G401.6 (cell line): ENCODE results near the gene AFF3.

Source experiments
- FAIRE-seq: peaks from 2 replicates; lab custom pipeline; 2012; peaks lifted over from hg19 to GRCh38; lab: Jason Lieb, UNC

Gene AFF3

GRCh38 chr2:100041385-100041784 is 101.0 kb downstream of the AFF3 start:
- FAIRE-seq, result no peak

DNA sequence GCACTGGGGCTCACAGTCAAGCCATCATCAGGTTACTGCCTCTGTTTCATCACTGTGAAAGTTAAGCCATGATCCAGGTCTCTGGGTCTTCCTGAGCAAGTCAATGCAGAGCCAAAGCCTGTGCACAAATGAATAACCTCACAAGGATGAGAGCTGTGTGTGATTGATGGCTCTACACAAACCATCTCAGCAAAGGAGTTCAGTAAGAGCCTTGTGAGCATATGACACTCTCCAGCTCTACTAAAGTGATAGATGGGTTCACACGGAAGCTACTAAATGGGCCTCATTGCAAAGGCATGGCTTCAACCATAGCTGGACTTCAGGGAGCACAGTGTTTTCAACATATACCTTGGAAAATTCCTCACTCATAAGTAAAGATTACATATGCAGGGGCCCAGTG is 101.5 kb downstream of the AFF3 start:
- no peak for FAIRE-seq

DNA sequence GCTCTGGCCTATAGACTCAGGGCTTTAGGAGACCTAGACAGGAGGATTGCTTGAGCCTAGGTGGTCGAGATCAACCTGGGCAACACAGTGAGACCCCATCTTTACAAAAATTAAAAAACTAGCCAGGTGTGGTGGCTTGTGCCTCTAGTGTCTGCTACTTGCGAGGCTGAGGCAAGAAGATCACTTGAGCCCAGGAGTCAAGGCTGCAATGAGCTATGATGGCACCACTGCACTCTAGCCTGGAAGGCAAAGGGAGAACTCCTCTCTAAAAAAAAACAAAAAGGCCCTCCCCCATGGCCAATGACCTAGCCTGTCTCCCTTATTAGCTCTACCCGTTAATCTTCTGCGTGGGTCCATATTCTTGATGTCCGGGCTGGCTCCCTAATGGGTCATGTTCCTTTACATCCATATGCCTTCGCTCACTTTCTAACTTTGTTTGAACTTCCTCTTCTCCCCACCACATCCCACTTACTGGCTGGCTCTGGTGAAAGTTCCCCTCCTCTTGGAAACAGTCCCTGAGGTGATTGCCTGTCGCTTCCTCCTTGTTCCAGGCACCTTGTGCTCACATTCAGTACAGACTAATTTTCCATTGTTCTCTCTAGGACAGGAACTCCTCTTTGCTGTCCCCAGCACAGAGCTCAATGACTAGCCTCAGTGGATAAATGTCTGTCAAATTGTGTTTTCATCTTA is 103.0 kb downstream of the AFF3 start:
- no peak for FAIRE-seq

GRCh38 chr2:100038011-100038410 is 104.4 kb downstream of the AFF3 start:
- FAIRE-seq, result no peak

DNA sequence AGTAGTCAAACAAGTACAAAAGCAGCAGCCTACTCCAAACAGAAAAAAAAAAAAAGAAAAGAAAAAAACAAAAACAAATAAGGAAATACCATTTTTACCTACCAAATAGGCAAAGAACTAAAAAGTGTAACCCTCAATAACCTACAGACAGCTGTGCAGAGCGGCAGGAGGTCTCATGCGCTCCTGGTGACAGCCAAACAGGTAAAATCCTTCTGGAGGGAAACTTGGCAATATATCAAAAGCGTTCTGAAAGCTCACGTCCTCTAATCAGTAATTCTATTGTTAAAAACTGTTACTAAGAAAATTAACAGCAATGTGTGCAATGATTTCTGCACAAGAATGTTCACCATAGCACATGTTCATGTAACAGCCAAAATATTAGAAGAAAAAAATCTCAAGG is 105.6 kb downstream of the AFF3 start:
- FAIRE-seq, result no peak

DNA sequence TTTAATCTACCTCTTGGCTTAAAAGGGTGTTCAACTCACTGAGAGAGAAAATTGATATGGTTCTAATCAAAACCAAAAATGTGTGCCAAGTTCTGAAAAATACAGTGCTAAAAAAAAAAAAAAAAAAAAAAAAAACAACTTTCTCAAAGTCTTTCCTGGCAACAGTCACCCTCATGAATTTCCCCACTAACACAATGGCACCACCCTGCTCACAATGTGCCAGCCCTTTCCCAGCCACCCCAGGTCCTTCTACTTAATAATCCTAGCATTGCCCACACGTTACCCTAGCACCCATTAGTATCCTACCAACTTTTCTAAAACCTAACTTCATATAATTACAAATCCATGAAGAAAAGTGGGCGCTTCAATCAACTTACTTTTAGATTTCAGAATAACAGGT is 106.4 kb downstream of the AFF3 start:
- FAIRE-seq, result no peak

- FAIRE-seq, result peak; percentile 63
Observed at GRCh38 chr2:100034431-100034830, 108.0 kb downstream of the AFF3 start.

GRCh38 chr2:100033976-100034375 is 108.4 kb downstream of the AFF3 start:
- FAIRE-seq, result no peak

DNA sequence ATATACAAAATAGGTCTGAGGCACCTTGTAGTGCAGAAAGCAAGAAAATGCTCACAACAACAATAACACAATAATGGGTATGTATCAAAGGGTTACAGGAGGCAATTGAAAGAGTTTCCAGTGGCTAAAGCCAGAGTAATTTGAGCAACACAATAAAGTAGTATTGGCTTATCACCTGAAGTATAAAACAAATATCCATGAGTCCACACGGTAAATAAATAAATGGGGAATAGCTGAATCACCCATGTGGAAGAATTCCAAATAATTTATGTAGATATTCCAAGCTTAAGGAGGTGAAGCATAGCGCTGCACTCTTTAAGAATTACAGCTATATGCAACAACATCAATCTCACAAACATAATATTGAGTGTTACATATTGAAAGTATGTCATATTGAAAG is 110.8 kb downstream of the AFF3 start:
- FAIRE-seq, result no peak

DNA sequence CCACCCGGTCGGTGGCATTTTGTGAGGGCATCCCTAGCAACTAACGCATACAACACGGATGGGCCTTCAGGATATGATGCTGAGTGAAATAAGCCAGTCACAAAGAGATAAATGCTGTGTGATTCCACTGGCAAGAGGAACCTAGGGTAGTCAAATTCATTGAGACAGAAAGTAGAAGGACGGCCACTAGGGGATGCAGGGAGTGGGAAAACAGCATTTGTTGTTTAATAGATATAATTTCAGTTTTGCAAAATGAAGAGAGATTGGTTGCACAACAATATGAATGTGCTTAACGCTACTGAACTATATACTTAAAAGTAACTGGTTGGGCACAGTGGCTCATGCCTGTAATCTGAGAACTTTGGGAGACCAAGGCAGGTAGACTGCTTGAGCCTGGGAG is 112.9 kb downstream of the AFF3 start:
- no peak for FAIRE-seq

DNA sequence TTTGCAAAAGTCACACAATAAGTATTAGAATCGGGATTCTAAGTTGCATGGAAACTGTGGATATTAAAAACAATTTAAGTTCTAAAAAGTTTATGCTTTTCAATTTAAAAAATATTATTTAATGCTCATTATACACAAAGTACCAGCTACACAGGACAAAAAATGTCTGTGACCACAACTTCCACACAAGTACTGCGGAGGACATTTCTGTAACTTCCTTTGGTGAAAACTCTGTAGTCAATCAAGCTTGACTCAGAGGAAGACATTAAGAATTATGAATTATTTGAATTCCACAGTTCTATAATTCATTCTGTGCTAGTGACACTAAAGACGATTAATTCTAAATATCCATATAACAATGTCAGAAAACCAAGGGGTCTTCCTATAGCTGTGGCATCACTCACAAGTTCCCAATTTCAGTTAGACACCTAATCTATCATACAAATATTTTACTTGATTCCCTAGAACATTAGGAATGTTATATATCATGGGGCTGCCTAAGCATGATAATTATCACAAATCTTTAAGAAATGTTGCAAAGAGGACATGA is 120.5 kb downstream of the AFF3 start:
- no peak for FAIRE-seq

DNA sequence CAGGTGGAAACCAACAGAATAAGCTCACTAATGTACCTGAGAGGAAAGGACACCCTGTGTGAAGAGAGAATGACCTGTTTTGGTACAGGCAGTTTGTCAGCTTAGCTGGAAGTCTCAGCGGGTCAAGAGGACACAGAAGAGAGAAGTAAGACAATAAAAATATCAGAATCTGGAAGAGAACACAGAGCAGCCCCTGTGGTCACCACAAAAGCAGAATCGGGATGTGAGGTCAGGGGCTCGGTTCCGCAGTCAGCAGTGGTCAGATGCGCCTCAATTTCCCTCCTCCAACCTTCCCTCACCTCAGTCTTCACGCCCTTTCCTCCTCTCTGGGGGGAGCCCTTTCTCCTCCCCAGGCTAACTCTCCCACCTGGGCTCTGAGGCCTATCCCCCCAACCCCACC is 122.9 kb downstream of the AFF3 start:
- no peak for FAIRE-seq

GRCh38 chr2:100018341-100019193 is 123.8 kb downstream of the AFF3 start:
- no peak for FAIRE-seq

DNA sequence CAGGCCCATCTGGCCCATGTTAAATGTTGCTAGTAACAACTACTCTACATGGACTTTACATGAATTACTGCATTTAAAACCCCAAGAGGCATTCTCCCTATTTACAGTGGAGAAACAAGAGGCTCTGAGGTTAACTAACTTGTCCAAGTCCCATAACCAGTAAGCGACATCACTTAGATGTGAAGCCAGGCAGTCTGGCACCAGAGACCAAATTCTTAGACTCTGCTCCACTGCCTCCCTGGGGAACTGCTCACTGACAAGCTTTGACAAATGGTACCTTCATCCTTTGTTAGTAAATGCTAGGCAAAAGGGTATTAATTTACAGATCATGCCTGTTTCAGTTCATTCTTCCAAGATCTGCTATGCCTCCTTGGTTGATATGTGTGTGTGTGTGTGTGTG is 124.8 kb downstream of the AFF3 start:
- no peak for FAIRE-seq

DNA sequence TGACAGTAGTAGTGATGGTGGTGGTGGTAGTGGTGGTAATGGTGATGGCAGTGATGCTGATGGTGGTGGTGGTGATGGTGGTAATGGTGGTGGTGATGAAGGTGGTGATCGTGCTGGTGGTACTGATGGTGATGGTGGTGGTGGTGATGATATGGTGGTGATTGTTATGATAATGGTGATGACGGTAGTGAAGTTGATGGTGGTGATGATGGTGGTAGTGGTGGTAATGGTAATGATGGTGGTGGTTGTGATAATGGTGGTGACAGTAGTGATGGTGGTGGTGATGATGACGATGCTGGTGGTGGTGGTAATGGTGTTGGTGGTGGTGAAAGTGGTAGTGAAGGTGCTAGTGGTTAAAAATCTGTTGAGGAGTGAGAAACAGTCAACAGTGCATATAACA is 125.6 kb downstream of the AFF3 start:
- FAIRE-seq, result no peak

DNA sequence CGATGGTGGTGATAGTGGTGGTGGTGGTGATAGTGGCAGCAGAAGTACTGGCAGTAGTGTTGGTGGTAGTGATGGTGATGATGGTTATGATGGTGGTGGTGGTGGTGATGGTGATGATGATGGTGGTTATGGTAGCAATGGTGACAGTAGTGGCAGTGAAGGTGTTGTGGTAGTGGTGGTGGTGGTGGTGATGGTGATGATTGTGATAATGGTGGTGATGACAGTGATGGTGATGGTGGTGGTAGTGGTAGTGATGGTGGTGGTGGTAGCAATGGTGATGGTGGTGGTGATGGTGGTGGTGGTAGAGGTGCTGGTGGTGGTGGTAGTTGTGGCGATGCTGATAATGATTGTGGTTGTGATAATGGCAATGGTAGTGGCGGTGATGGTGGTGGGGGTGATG is 126.5 kb downstream of the AFF3 start:
- no peak for FAIRE-seq

GRCh38 chr2:100013892-100014677 is 128.3 kb downstream of the AFF3 start:
- no peak for FAIRE-seq

GRCh38 chr2:100012561-100012960 is 129.8 kb downstream of the AFF3 start:
- FAIRE-seq, result no peak

DNA sequence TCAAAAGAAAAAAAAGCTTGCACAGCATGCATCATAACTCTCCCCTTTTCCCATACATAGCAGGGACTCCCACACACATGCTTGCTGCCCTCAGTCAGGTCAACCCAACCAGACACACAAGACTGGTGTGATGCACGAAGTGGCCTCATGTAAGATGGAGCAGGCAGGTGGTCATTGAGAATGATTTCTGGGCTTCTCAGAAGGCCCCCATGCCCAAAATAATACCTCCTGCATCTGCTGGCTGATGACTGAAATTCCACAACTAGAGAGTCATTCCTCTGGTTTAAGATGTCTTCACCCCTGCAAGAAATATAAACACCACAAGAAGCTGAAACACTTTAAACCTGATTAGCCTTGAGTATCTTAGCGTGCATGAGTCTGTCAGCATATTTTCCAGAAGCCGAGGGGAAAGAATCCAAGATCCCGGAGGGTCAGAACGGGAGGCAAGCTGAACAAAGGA is 131.1 kb downstream of the AFF3 start:
- no peak for FAIRE-seq

DNA sequence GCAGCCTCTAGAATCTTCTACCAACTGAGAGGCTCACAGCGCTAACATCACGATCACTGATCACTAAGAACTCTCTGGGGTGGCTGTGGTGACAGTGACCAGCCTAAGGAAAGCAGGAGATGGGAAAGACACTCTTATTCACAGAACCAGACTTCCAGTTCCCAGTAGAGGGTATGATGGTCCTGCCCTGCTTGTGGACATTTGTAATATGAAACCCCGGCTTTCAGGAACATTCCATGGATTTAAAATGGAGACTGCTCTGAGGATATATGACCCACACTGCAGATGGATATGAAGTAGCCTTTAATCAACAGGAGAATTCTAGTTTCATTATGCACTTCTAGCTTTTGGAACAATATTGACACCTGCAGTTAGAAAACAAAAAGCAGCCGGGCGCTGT is 131.8 kb downstream of the AFF3 start:
- no peak for FAIRE-seq

DNA sequence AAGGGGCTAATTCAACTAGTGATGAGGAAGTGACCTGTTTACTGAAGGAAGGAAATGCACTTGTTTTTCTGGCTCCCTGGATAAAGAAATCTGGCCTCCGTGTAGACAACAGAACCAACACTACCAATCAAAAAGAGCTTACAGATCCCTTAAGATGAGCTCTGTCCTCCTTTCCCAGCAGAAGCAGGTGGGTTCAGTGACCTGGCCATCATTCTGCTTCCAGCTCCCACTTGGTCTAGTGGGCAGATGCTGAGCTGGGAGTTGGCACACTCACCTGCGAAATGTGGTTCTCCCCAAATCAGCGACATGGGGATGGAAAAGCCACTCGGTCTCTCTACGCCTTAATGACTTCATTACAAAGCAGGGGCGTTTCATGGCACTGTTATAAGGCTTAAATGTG is 132.6 kb downstream of the AFF3 start:
- no peak for FAIRE-seq

- FAIRE-seq, result no peak
Observed at GRCh38 chr2:100008956-100009355, 133.4 kb downstream of the AFF3 start.

- FAIRE-seq, result no peak
Observed at GRCh38 chr2:100006516-100006915, 135.9 kb downstream of the AFF3 start.
